ENCODE results near the gene CHST5.
A peak's percentile ranks its signal among the peaks of the same experiment; 100 is the strongest.
"Not testable (repeated sequence)": the region's sequence is repeated elsewhere in the genome, so short reads cannot be mapped to it uniquely, and the experiment has no call there.

CHST5 gene

GRCh38 chr16:75502916-75503605 is 32.8 kb downstream of the CHST5 start:
- no peak for DNase-seq

- not testable (repeated sequence) for DNase-seq
These were observed 34.1 kb downstream of the CHST5 start for GRCh38 chr16:75501820-75502219.

- DNase-seq: no peak
These were observed 34.5 kb downstream of the CHST5 start for GRCh38 chr16:75501359-75501758.

- DNase-seq: not testable (repeated sequence)
These were observed 37.1 kb downstream of the CHST5 start for GRCh38 chr16:75498605-75499322.

- no peak for DNase-seq
These were observed 38.4 kb downstream of the CHST5 start for GRCh38 chr16:75497558-75497957.

- no peak for DNase-seq
These were observed 40.7 kb downstream of the CHST5 start, which contains the start of gene CHST6 for GRCh38 chr16:75495076-75495674. CHST6 (minus strand) TSS chr16:75495441; CDS start chr16:75479828, 15,613 bp downstream.

GRCh38 chr16:75494661-75495075 is 41.2 kb downstream of the CHST5 start:
- DNase-seq: no peak

- DNase-seq: no peak
These were observed 41.7 kb downstream of the CHST5 start for GRCh38 chr16:75494184-75494583.

GRCh38 chr16:75491876-75492275 is 44.0 kb downstream of the CHST5 start:
- DNase-seq: peak in 1 of 2 experiments; percentile 31

- DNase-seq: no peak
These were observed 47.6 kb downstream of the CHST5 start for GRCh38 chr16:75488322-75488721.

GRCh38 chr16:75486676-75487313 is 49.1 kb downstream of the CHST5 start:
- no peak for DNase-seq

GRCh38 chr16:75486014-75486675 is 49.8 kb downstream of the CHST5 start:
- DNase-seq: no peak

- DNase-seq: no peak
These were observed 50.5 kb downstream of the CHST5 start for GRCh38 chr16:75485230-75486013.

GRCh38 chr16:75483222-75483621 is 52.7 kb downstream of the CHST5 start:
- no peak for DNase-seq

GRCh38 chr16:75482434-75483205 is 53.3 kb downstream of the CHST5 start:
- no peak for DNase-seq

GRCh38 chr16:75481475-75481874 is 54.4 kb downstream of the CHST5 start:
- no peak for DNase-seq

- no peak for DNase-seq
These were observed 56.4 kb downstream of the CHST5 start for GRCh38 chr16:75479421-75479990.

All from SW 1271 (cell line).